Right ventricle myocardium superior (tissue), 1 donor: Measurements from ENCODE around the gene FAF1. TPM values are rescaled to one million over a fixed set of nuclear protein-coding genes. Genes with fewer than 3 reads are reported as not detected.
A peak's percentile ranks its signal among the peaks of the same experiment; 100 is the strongest.
"Not testable (repeated sequence)": the region's sequence is repeated elsewhere in the genome, so short reads cannot be mapped to it uniquely, and the experiment has no call there.

Experiments
- ATAC-seq: fragments of 200-7000 bp; cut with Tn5 transposase; one replicate; pipeline ENCODE4 v1.9.1; 2020; ENCODE audit warnings: mild to moderate bottlenecking; ENCODE audit not compliant: poor library complexity
- DNase-seq: peaks from one replicate; pipeline ENCODE4 v3.0.0-alpha.2; 2020
- intact Hi-C: fragments of 100-400 bp; cut with DNase I; formaldehyde crosslinking; loops from one replicate; pipeline ENCODE4 v1.11.2; 2022
- total RNA-seq: library from RNA; stranded (reverse); fragmentation: NEBNext Ultra II Directional; extraction: Animal tissue kit (Norgen Biotek cat#: 25700); gene quantifications from one replicate; pipeline ENCODE4 v1.2.1, GENCODE V29; 2021
- donor health status: DM: no; HTN: yes; CAD: no; lungs with severe emphysema.

Gene FAF1
- total RNA-seq, 1 donor from 2014 or later: 88.1 TPM

GRCh38 chr1:50756543-50756942 lies 203.5 kb downstream of the FAF1 start:
- ATAC-seq, DNase-seq, intact Hi-C loops: not testable (repeated sequence)

- ATAC-seq, intact Hi-C loops, DNase-seq: not testable (repeated sequence)
These were observed 205.3 kb downstream of the FAF1 start for GRCh38 chr1:50754764-50755163.

- DNase-seq (no peak), ATAC-seq (no peak)
- intact Hi-C loops: no loop called here
These were observed 209.9 kb downstream of the FAF1 start for GRCh38 chr1:50750021-50750619.

GRCh38 chr1:50747394-50747793 lies 212.7 kb downstream of the FAF1 start:
- ATAC-seq (no peak), DNase-seq (no peak)
- intact Hi-C loops: no loop called here

GRCh38 chr1:50742523-50742922 lies 217.5 kb downstream of the FAF1 start:
- intact Hi-C loops: no loop called here
- DNase-seq (no peak), ATAC-seq (no peak)

GRCh38 chr1:50739125-50739524 lies 220.9 kb downstream of the FAF1 start:
- no peak for DNase-seq
- intact Hi-C loops: no loop called here
- no peak for ATAC-seq

- intact Hi-C loops: no loop called here
- no peak for DNase-seq
- ATAC-seq: no peak
These were observed 224.6 kb downstream of the FAF1 start for GRCh38 chr1:50735443-50735842.

- intact Hi-C loops, ATAC-seq, DNase-seq: not testable (repeated sequence)
These were observed 232.5 kb downstream of the FAF1 start for GRCh38 chr1:50727578-50727977.

GRCh38 chr1:50724626-50725286 lies 235.3 kb downstream of the FAF1 start:
- intact Hi-C loops: no loop called here
- ATAC-seq: no peak
- no peak for DNase-seq

GRCh38 chr1:50720457-50721053 lies 239.5 kb downstream of the FAF1 start:
- ATAC-seq (no peak), DNase-seq (no peak)
- intact Hi-C loops: no loop called here

GRCh38 chr1:50719126-50719525 lies 240.9 kb downstream of the FAF1 start:
- no peak for DNase-seq
- no peak for ATAC-seq
- intact Hi-C loops: no loop called here

- DNase-seq (no peak), ATAC-seq (no peak)
- intact Hi-C loops: no loop called here
These were observed 242.7 kb downstream of the FAF1 start for GRCh38 chr1:50717327-50717726.

- DNase-seq, ATAC-seq, intact Hi-C loops: not testable (repeated sequence)
These were observed 243.6 kb downstream of the FAF1 start for GRCh38 chr1:50716455-50716854.

- DNase-seq (no peak), ATAC-seq (no peak)
- intact Hi-C loops: no loop called here
These were observed 250.0 kb downstream of the FAF1 start for GRCh38 chr1:50710099-50710498.

- DNase-seq: no peak
- intact Hi-C loops: no loop called here
- no peak for ATAC-seq
These were observed 252.2 kb downstream of the FAF1 start for GRCh38 chr1:50707824-50708223.

- ATAC-seq: no peak
- intact Hi-C loops: no loop called here
- no peak for DNase-seq
These were observed 254.4 kb downstream of the FAF1 start for GRCh38 chr1:50705699-50706098.

- DNase-seq: no peak
- ATAC-seq: peak; percentile 31
- intact Hi-C loops: no loop called here
These were observed 255.0 kb downstream of the FAF1 start for GRCh38 chr1:50705041-50705440.

- DNase-seq: no peak
- ATAC-seq: peak; percentile 69
- intact Hi-C loops: no loop called here
These were observed 255.9 kb downstream of the FAF1 start for GRCh38 chr1:50704126-50704525.

- ATAC-seq: no peak
- intact Hi-C loops: no loop called here
These were observed 256.8 kb downstream of the FAF1 start for GRCh38 chr1:50703240-50703639.

GRCh38 chr1:50702395-50702794 lies 257.7 kb downstream of the FAF1 start:
- DNase-seq (no peak), ATAC-seq (no peak)
- intact Hi-C loops: no loop called here

More at GRCh38 chr1:50703240-50703639, 256.8 kb downstream of the FAF1 start:
- no peak for DNase-seq
